Activated CD8-positive, alpha-beta memory T cell treated with anti-CD3 and anti-CD28 coated beads for 1 hour (primary cell): ENCODE measurements around the gene FGD3.

Experiments
- DNase-seq, 2 donors: peaks; one replicate each; pipeline ENCODE4 v3.0.0-alpha.2; 2020; ENCODE audit warnings: low read depth in 1 of 2; ENCODE audit errors: extremely low read depth in 1 of 2

Gene FGD3

GRCh38 chr9:92954049-92954861 lies 6.9 kb downstream of the FGD3 start:
- DNase-seq: peak; percentile 58 to 67

DNA sequence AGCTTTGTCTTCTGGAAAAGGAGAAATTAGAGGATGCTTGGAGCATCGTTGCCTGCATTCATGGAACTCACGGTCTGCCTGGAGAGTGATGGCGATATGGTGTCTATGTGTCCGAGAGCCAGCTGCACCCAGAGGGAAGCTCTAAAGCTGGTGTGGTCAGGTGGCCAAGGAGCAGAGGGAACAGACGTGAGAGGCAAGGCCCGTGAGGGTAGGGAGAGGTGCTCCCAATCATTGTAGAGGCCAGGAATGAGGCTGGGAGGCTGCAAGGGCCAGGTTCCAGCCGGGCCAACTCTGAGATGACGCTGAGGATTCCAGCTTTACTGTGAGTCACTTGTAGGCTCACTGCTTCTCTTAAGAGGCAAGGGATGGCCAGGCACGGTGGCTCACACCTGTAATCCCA lies 7.6 kb downstream of the FGD3 start:
- DNase-seq: no peak

GRCh38 chr9:92960561-92961290 lies 13.4 kb downstream of the FGD3 start:
- no peak for DNase-seq

GRCh38 chr9:92961627-92962302 lies 14.4 kb downstream of the FGD3 start:
- DNase-seq: no peak

GRCh38 chr9:92962303-92962649 lies 15.0 kb downstream of the FGD3 start:
- no peak for DNase-seq

GRCh38 chr9:92962846-92963245 lies 15.5 kb downstream of the FGD3 start:
- DNase-seq: no peak

GRCh38 chr9:92963831-92964606 lies 16.7 kb downstream of the FGD3 start:
- peak; percentile 36 to 52 for DNase-seq

- DNase-seq: no peak
Measured at GRCh38 chr9:92964607-92965060, 17.3 kb downstream of the FGD3 start.

- no peak for DNase-seq
Measured at GRCh38 chr9:92965061-92965758, 17.9 kb downstream of the FGD3 start.

GRCh38 chr9:92965759-92966517 lies 18.6 kb downstream of the FGD3 start:
- no peak for DNase-seq

GRCh38 chr9:92966518-92966800 lies 19.1 kb downstream of the FGD3 start:
- no peak for DNase-seq

DNA sequence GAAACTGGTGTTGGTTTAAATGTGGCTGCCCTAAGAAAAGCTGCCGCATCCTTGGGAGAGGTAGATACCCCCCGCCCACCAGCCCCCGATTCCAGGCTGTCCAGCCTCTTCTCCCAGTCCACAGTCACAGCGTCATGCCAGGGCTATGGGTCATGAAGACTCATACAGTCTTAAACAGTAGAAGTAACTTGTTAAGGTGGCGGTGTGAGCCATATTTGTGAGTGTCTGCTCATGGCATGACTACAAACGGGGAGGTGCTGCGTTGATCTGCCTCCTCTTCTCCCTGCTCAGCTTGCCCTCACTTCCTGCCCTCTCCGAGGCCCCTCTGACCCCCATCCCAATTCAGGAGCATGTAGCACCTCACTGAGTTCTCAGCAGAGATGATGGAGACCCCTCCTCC lies 20.8 kb downstream of the FGD3 start:
- DNase-seq: no peak

DNA sequence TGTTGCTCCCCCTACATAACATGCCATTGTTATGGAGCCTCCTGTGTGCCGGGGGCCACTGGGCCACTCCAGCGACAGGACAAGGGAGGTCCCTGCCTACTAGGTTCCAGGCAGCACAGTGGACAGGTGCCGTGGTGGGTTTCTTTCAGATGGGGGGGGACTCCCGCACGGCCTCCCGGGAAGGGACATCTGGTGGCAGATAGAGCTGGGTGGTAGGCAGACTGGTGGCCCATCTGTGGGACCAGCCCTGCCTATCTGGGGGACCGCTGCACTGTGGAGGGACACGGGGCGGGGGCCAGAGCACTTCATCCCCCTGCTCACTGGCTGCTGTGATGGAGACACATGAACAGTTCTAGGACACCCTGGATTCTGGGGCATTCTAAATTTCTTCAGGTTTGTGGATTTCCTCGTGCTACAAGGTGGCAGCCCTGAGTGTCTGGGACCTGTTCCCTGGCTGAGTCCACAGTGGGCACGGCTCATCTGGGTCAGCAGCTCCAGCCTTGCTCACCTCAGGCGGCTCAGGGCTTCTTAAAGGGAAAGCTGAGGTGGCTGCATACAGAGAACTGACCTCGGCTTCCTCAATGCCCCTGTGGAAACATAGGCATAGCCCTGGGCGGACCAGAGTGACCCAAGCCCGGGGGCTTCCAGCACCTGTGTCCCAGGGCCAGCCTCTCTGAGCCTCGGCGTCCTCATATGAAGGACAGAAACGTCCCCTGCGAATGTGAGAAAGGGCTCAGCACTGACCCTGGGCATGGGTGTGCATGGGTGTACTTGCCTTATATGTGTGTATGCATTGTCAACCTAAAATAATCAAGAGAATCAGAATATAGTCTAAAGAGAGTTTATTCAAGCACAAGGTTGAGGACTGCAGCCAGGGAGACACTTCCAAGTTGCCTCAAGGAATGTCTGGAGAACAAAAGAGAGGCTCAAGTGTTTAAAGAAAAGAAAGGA lies 22.5 kb downstream of the FGD3 start:
- no peak for DNase-seq

GRCh38 chr9:92970467-92970923 lies 23.2 kb downstream of the FGD3 start:
- DNase-seq: no peak

- no peak for DNase-seq
Measured at GRCh38 chr9:92971121-92971520, 23.8 kb downstream of the FGD3 start.

DNA sequence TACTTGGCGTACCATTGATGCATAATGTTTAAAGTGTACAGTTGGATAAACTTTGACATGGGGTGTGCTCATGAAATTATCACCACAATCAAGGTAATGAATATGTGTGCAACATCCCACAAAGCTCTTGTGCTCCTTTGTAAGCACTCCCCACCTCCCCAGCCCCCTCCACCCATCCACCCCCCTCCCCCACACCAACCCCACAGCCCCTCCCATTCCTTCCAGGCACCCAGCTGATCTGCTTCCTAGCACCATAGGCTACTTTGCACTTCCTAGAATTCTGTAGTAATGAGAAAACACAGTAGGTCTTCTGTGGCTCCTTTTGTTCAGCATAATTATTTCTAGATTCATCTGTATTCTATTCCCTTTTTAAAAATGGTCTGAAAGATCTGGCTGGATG lies 24.5 kb downstream of the FGD3 start:
- DNase-seq: no peak

DNA sequence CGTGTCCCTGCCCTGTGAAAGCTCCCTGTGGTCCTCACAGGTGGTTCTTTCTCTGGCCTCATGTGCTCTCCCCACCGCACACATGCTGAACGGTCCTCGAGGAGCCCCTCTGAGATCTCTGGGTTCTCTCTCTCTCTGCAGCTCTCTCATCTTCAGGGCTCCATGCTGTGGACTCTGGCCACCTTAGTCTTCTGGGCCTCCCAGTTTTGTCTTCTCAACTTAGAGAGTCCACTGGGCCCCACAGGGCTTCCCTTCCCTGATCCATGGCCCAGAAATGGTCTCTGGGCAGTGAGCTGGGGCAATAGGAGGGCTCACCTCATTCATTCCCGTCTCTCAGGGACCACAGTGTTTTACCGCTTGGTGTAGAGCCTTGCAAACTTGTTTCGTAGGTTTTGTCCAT lies 26.4 kb downstream of the FGD3 start:
- DNase-seq: no peak

- DNase-seq: no peak
Measured at GRCh38 chr9:92974161-92974661, 26.9 kb downstream of the FGD3 start.
